CD4-positive, alpha-beta T cell (primary cell): ENCODE data around the gene LASP1. TPM values are rescaled to one million over a fixed set of nuclear protein-coding genes. Genes with fewer than 3 reads are reported as not detected.
"Not testable (repeated sequence)": the region's sequence is repeated elsewhere in the genome, so short reads cannot be mapped to it uniquely, and the experiment has no call there.

Source experiments
- ATAC-seq: fragments of 200-7000 bp; cut with Tn5 transposase; one replicate; pipeline ENCODE4 v1.10.0; 2022; ENCODE audit warnings: mild to moderate bottlenecking; ENCODE audit not compliant: poor library complexity
- CTCF ChIA-PET: fragments of 350-600 bp; sonication (Branson Sonifier 250); formaldehyde crosslinking; loops from one replicate; lab custom pipeline; 2021; ENCODE audit warnings: antibody characterized with exemption, inconsistent platforms; lab: Charles Lee
- POLR2A ChIA-PET: fragments of 350-600 bp; sonication (Branson Sonifier 250); formaldehyde crosslinking; loops from one replicate; lab custom pipeline; 2021; ENCODE audit warnings: antibody characterized with exemption, inconsistent platforms; lab: Charles Lee
- DNase-seq, 14 experiments: peaks; one replicate each; pipeline ENCODE4 v3.0.0-alpha.2; 2013 to 2020; ENCODE audit warnings: mixed read lengths in 2 of 14
- H3K27ac ChIP-seq, 2 donors: one replicate each; pipeline versions ENCODE4 v1.5.1 to v1.7.0; 2013; ENCODE audit warnings: low read length in 2 of 2, low read depth in 1 of 2, mild to moderate bottlenecking in 1 of 2
- H3K27me3 ChIP-seq, 2 experiments: 1 replicate in 1 of 2; 2 replicates in 1 of 2; pipeline versions ENCODE4 v1.6.1 to v1.7.0; 2013; ENCODE audit warnings: low read length in 2 of 2, control low read depth in 1 of 2, mild to moderate bottlenecking in 1 of 2, moderate library complexity in 1 of 2; ENCODE audit not compliant: insufficient read depth in 2 of 2, control insufficient read depth in 1 of 2
- H3K36me3 ChIP-seq: one replicate; pipeline ENCODE4 v1.6.1; 2013; ENCODE audit warnings: low read length, control low read depth; ENCODE audit not compliant: insufficient read depth
- H3K4me1 ChIP-seq: one replicate; pipeline ENCODE4 v1.6.1; 2013; ENCODE audit warnings: low read length, control low read depth; ENCODE audit not compliant: insufficient read depth
- H3K4me3 ChIP-seq: one replicate; pipeline ENCODE4 v1.5.1; 2013; ENCODE audit warnings: mild to moderate bottlenecking, low read length, moderate library complexity
- H3K9me3 ChIP-seq, 2 experiments: 1 replicate in 1 of 2; 2 replicates in 1 of 2; pipeline versions ENCODE4 v1.6.1 to v1.7.0; 2013; ENCODE audit warnings: low read length in 2 of 2, mild to moderate bottlenecking in 2 of 2, control low read depth in 1 of 2, moderate library complexity in 1 of 2; ENCODE audit not compliant: control insufficient read depth in 1 of 2, insufficient read depth in 1 of 2
- H3K27ac Mint-ChIP-seq: one replicate; pipeline ENCODE4 v1.8.0; 2020; ENCODE audit warnings: mixed read lengths
- H3K27me3 Mint-ChIP-seq: one replicate; pipeline ENCODE4 v1.8.0; 2021; ENCODE audit warnings: mixed read lengths
- H3K36me3 Mint-ChIP-seq: one replicate; pipeline ENCODE4 v1.8.0; 2021; ENCODE audit warnings: low read depth, mixed read lengths
- H3K4me1 Mint-ChIP-seq: one replicate; pipeline ENCODE4 v1.8.0; 2021; ENCODE audit warnings: low read depth, mixed read lengths
- H3K4me3 Mint-ChIP-seq: one replicate; pipeline ENCODE4 v1.8.0; 2020; ENCODE audit warnings: mild to moderate bottlenecking, mixed read lengths
- H3K9me3 Mint-ChIP-seq: one replicate; pipeline ENCODE4 v1.8.0; 2020; ENCODE audit warnings: mixed read lengths
- CTCF ChIP-seq: fragments of 200-600 bp; IDR thresholded peaks from one replicate; pipeline ENCODE4 v1.8.0; 2022; ENCODE audit warnings: antibody characterized with exemption, mild to moderate bottlenecking
- intact Hi-C, 2 experiments: fragments of 100-400 bp; cut with DNase I in 1 of 2; cut with micrococcal nuclease in 1 of 2; formaldehyde crosslinking; loops; one replicate each; pipeline versions ENCODE4 v1.15.1 to v1.9.0; 2023 to 2025; cut with DNase I, micrococcal nuclease
- total RNA-seq, 174 experiments: library from RNA in 2 of 174; stranded (reverse) in 2 of 174; gene quantifications; one replicate each; pipeline ENCODE4 v1.2.3 and lab custom pipeline; 2021 to 2026

The LASP1 gene
- total RNA-seq, 2 experiments from 2014 or later: 50.1 to 50.5 TPM

GRCh38 chr17:38947189-38947588, 77.3 kb downstream of the LASP1 start:
- no peaks in the 10 kb centered on the region for H3K9me3 ChIP-seq
- Mint-ChIP-seq H3K27ac (no peak overlapping the region), H3K27me3 (no peaks in the 10 kb centered on the region), H3K4me1 (no peaks in the 10 kb centered on the region), H3K36me3 (no peaks in the 10 kb centered on the region), H3K4me3 (no peak overlapping the region), H3K9me3 (no peaks in the 10 kb centered on the region)
- DNase-seq (no peak), ATAC-seq (no peak)
- H3K4me1 ChIP-seq: no peaks in the 10 kb centered on the region
- POLR2A ChIA-PET: interaction anchor here (1.1 to 1.7 kb wide), 2 partner anchors 77 to 78 kb away, joined by 4 to 5 read pairs; partner anchors contain the start of gene LASP1
- H3K4me3 ChIP-seq: no peak overlapping the region
- intact Hi-C loops: no loop called here
- no peak overlapping the region for H3K27ac ChIP-seq
- no peaks in the 10 kb centered on the region for H3K27me3 ChIP-seq
- no peak for TF ChIP-seq CTCF
- CTCF ChIA-PET: no interaction called here
- no peaks in the 10 kb centered on the region for H3K36me3 ChIP-seq

DNA sequence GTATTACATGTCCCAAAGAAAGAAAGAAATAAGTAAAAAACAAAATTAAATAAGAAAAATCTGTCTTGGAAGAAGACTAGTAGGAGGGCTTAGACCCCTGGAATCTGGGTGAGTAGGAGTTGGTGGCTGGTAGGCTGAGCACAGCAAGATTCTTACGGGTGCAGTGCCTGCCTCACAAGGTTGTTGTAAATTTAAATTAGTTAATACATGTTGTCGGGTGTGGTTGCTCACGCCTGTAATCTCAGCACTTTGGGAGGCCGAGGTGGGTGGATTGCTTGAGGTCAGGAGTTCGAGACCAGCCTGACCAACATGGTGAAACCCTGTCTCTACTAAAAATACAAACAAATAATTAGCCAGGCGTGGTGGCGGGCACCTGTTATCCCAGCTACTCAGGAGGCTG, 83.9 kb downstream of the LASP1 start:
- H3K4me3 ChIP-seq, H3K27ac ChIP-seq, CTCF ChIA-PET, H3K4me1 ChIP-seq, intact Hi-C loops, H3K36me3 ChIP-seq, H3K9me3 ChIP-seq, DNase-seq, H3K36me3 Mint-ChIP-seq, H3K27ac Mint-ChIP-seq, POLR2A ChIA-PET, H3K27me3 ChIP-seq, H3K9me3 Mint-ChIP-seq, ATAC-seq, H3K27me3 Mint-ChIP-seq, H3K4me3 Mint-ChIP-seq: not testable (repeated sequence)
- H3K4me1 Mint-ChIP-seq: peaks cover 13% of the 10 kb centered on the region

- Histone ChIP-seq H3K4me1 (peaks cover 11% of the 10 kb centered on the region), H3K27ac (no peak overlapping the region), H3K27me3 (no peaks in the 10 kb centered on the region), H3K4me3 (no peak overlapping the region), H3K9me3 (no peaks in the 10 kb centered on the region), H3K36me3 (no peaks in the 10 kb centered on the region)
- intact Hi-C loops: no loop called here
- ChIA-PET CTCF (interaction anchor here (0.9 kb wide), 1 partner anchor 25 kb away, joined by 3 read pairs; no protein-coding TSS in a partner anchor), POLR2A (interaction anchor here (0.7 to 1.2 kb wide), 5 partner anchors 25 to 272 kb away, joined by 3 to 4 read pairs (median 3); no protein-coding TSS in a partner anchor)
- peaks cover 37% of the 10 kb centered on the region for H3K4me1 Mint-ChIP-seq
- peak overlapping the region; percentile 53 for H3K27ac Mint-ChIP-seq
- no peaks in the 10 kb centered on the region for H3K9me3 Mint-ChIP-seq
- H3K36me3 Mint-ChIP-seq: no peaks in the 10 kb centered on the region
- ATAC-seq (no peak), DNase-seq (no peak)
- H3K27me3 Mint-ChIP-seq: no peaks in the 10 kb centered on the region
- no peak for TF ChIP-seq CTCF
- H3K4me3 Mint-ChIP-seq: no peak overlapping the region
Observed at GRCh38 chr17:38958326-38958725, 88.5 kb downstream of the LASP1 start.

GRCh38 chr17:38958756-38959155, 88.9 kb downstream of the LASP1 start:
- Mint-ChIP-seq H3K27me3 (no peaks in the 10 kb centered on the region), H3K9me3 (no peaks in the 10 kb centered on the region), H3K36me3 (no peaks in the 10 kb centered on the region), H3K4me1 (peaks cover 37% of the 10 kb centered on the region), H3K4me3 (no peak overlapping the region), H3K27ac (peak overlapping the region; percentile 53)
- Histone ChIP-seq H3K4me3 (no peak overlapping the region), H3K4me1 (peaks cover 11% of the 10 kb centered on the region), H3K9me3 (no peaks in the 10 kb centered on the region), H3K36me3 (no peaks in the 10 kb centered on the region), H3K27me3 (no peaks in the 10 kb centered on the region), H3K27ac (no peak overlapping the region)
- intact Hi-C loops: no loop called here
- no peak for TF ChIP-seq CTCF
- POLR2A ChIA-PET: interaction anchor here (0.7 to 1.2 kb wide), 5 partner anchors 24 to 273 kb away, joined by 3 to 4 read pairs (median 3); no protein-coding TSS in a partner anchor
- DNase-seq (no peak), ATAC-seq (no peak)
- CTCF ChIA-PET: no interaction called here
